Measurements from ENCODE around the gene HLA-E.
A peak's percentile ranks its signal among the peaks of the same experiment; 100 is the strongest.

GRCh38 chr6:30453508-30454116 lies 35.7 kb upstream of the HLA-E start:
- TF ChIP-seq CTCF (IDR thresholded peaks at IDR 0.05; ENCODE audit: low read depth, low read length), result peak; percentile 65
- TF ChIP-seq EZH2phosphoT487 (IDR thresholded peaks at IDR 0.05; ENCODE audit: low read depth), result no peak
